Esophagus squamous epithelium (tissue), 4 donors: Measurements from ENCODE around the gene AMFR.

Source experiments
- POLR2A ChIP-seq, 4 donors: fragments of 450-650 bp; IDR thresholded peaks; one replicate each; pipeline ENCODE4 v1.6.1; 2017; ENCODE audit warnings: antibody characterized with exemption in 4 of 4, mild to moderate bottlenecking in 4 of 4, moderate library complexity in 3 of 4
- TF ChIP-seq, protein P1 (sequence below), 6 experiments: fragments of 450-650 bp in 4 of 6; fragments of 200-600 bp in 2 of 6; sonication (generic) in 2 of 6; IDR thresholded peaks; one replicate each; pipeline ENCODE4 v1.5.1; 2016 to 2019; ENCODE audit warnings: antibody characterized with exemption in 6 of 6, mild to moderate bottlenecking in 4 of 6, moderate library complexity in 4 of 6

DNA sequence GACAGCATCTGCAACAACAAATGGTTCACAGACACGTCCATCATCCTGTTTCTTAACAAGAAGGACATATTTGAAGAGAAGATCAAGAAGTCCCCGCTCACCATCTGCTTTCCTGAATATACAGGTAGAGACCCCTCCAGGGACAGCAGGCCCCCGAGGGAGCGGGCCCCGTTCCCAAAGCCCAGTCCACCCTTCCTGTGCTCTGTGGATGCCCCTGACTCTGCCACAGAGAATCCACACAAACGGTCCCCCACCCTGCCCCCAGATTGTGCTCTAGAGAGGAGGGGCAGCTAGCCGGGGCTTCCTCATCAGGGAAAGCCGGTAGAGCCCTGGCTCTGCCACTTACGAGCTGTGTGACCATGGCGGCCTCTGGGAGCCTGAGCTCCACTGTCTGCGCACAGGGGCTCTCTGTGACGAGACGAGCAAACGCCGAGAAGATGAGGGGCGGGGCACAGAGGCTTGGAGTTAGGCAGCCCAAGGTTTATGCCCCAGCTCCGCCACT is 84.4 kb downstream of the AMFR start:
- TF ChIP-seq, protein P1, sequence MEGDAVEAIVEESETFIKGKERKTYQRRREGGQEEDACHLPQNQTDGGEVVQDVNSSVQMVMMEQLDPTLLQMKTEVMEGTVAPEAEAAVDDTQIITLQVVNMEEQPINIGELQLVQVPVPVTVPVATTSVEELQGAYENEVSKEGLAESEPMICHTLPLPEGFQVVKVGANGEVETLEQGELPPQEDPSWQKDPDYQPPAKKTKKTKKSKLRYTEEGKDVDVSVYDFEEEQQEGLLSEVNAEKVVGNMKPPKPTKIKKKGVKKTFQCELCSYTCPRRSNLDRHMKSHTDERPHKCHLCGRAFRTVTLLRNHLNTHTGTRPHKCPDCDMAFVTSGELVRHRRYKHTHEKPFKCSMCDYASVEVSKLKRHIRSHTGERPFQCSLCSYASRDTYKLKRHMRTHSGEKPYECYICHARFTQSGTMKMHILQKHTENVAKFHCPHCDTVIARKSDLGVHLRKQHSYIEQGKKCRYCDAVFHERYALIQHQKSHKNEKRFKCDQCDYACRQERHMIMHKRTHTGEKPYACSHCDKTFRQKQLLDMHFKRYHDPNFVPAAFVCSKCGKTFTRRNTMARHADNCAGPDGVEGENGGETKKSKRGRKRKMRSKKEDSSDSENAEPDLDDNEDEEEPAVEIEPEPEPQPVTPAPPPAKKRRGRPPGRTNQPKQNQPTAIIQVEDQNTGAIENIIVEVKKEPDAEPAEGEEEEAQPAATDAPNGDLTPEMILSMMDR (IDR thresholded peaks at IDR 0.05), result no peak
- TF ChIP-seq POLR2A (IDR thresholded peaks at IDR 0.05), result no peak
